HG02981 (cell line): ENCODE measurements around the gene ASNSD1.
A peak's percentile ranks its signal among the peaks of the same experiment; 100 is the strongest.
"Not testable (repeated sequence)": the region's sequence is repeated elsewhere in the genome, so short reads cannot be mapped to it uniquely, and the experiment has no call there.

ENCODE experiments used
- ATAC-seq: cut with Tn5 transposase; IDR thresholded peaks from one replicate; pipeline ENCODE4 v1.9.1; 2021; ENCODE audit warnings: mild to moderate bottlenecking, moderate library complexity; ENCODE audit not compliant: unreplicated experiment

ASNSD1 gene

GRCh38 chr2:189685540-189686229 lies 24.4 kb downstream of the ASNSD1 start:
- peak; percentile 67 for ATAC-seq

GRCh38 chr2:189687796-189688195 lies 26.5 kb downstream of the ASNSD1 start:
- not testable (repeated sequence) for ATAC-seq

GRCh38 chr2:189696223-189696622 lies 35.0 kb downstream of the ASNSD1 start:
- ATAC-seq = no peak

GRCh38 chr2:189698020-189698887 lies 37.0 kb downstream of the ASNSD1 start:
- ATAC-seq = no peak

- ATAC-seq = no peak
Measured at GRCh38 chr2:189700681-189701080, 39.4 kb downstream of the ASNSD1 start.

- ATAC-seq = no peak
Measured at GRCh38 chr2:189702071-189702470, 40.8 kb downstream of the ASNSD1 start.

- ATAC-seq = no peak
Measured at GRCh38 chr2:189709501-189710221, 48.4 kb downstream of the ASNSD1 start.

- not testable (repeated sequence) for ATAC-seq
Measured at GRCh38 chr2:189717593-189717992, 56.3 kb downstream of the ASNSD1 start.

GRCh38 chr2:189719571-189719970 lies 58.3 kb downstream of the ASNSD1 start:
- no peak for ATAC-seq
